A673 (cell line): ENCODE data around the gene SCD5. TPM values are rescaled to one million over a fixed set of nuclear protein-coding genes. Genes with fewer than 3 reads are reported as not detected.

Experiments
- BruUV-seq: library from RNA; stranded (reverse); fragments of 400-500 nt; replicated peaks from 2 replicates; lab custom pipeline; 2021; lab: Mats Ljungman, UMichigan
- CTCF ChIA-PET: fragments of 300-600 bp; sonication (Branson Sonifier 250); formaldehyde crosslinking; loops from one replicate; lab custom pipeline; 2022; ENCODE audit warnings: antibody characterized with exemption; lab: Charles Lee
- POLR2A ChIA-PET: fragments of 300-600 bp; sonication (Branson Sonifier 250); formaldehyde crosslinking; loops from one replicate; lab custom pipeline; 2022; ENCODE audit warnings: antibody characterized with exemption; ENCODE audit not compliant: low non-redundant PET; lab: Charles Lee
- DNase-seq: peaks from one replicate; pipeline ENCODE4 v3.0.0-alpha.2; 2015; ENCODE audit warnings: low spot score
- H3K27ac ChIP-seq: fragments of 200-600 bp; sonication (generic); 2 replicates; pipeline ENCODE4 v1.5.1; 2016; ENCODE audit warnings: mixed run types, low read depth, mild to moderate bottlenecking, mixed read lengths, antibody characterized with exemption, low read length; ENCODE audit not compliant: poor library complexity, severe bottlenecking
- H3K27me3 ChIP-seq: fragments of 200-600 bp; sonication (generic); replicated peaks from 2 replicates; pipeline ENCODE4 v1.6.1; 2017; ENCODE audit warnings: mixed run types, low read depth, mild to moderate bottlenecking, mixed read lengths, antibody characterized with exemption, low read length; ENCODE audit not compliant: insufficient read depth, poor library complexity
- H3K36me3 ChIP-seq: fragments of 200-600 bp; sonication (generic); 2 replicates; pipeline ENCODE4 v1.6.1; 2016; ENCODE audit warnings: mixed run types, mild to moderate bottlenecking, mixed read lengths, antibody characterized with exemption, low read length; ENCODE audit not compliant: insufficient read depth, poor library complexity, severe bottlenecking
- H3K4me1 ChIP-seq: fragments of 200-600 bp; sonication (generic); 2 replicates; pipeline ENCODE4 v1.6.1; 2017; ENCODE audit warnings: mixed run types, mild to moderate bottlenecking, mixed read lengths, antibody characterized with exemption, low read length; ENCODE audit not compliant: insufficient read depth, poor library complexity, severe bottlenecking
- H3K4me3 ChIP-seq: fragments of 200-600 bp; sonication (generic); 2 replicates; pipeline ENCODE4 v1.5.1; 2016; ENCODE audit warnings: low read depth, mixed run types, mild to moderate bottlenecking, mixed read lengths, low read length; ENCODE audit not compliant: poor library complexity, severe bottlenecking
- H3K9me3 ChIP-seq: fragments of 200-600 bp; sonication (generic); 2 replicates; pipeline ENCODE4 v1.6.1; 2016; ENCODE audit warnings: mixed run types, low read depth, mild to moderate bottlenecking, mixed read lengths, antibody characterized with exemption, low read length; ENCODE audit not compliant: poor library complexity, severe bottlenecking
- CTCF ChIP-seq: fragments of 300-800, 200-600 bp; sonication (generic); conservative IDR thresholded peaks from 2 replicates; pipeline ENCODE4 v1.5.1; 2017; ENCODE audit warnings: low read depth, mild to moderate bottlenecking, antibody characterized with exemption, low read length, moderate library complexity, mixed read lengths
- EZH2 ChIP-seq: fragments of 200-600 bp; sonication (generic); IDR thresholded peaks from 2 replicates; pipeline ENCODE4 v1.6.1; 2017; ENCODE audit warnings: borderline replicate concordance, low read depth, mild to moderate bottlenecking, mixed read lengths, antibody characterized with exemption, low read length; ENCODE audit not compliant: poor library complexity, severe bottlenecking
- intact Hi-C: fragments of 100-400 bp; cut with micrococcal nuclease; formaldehyde crosslinking; loops from one replicate; pipeline ENCODE4 v1.10.0; 2022; ENCODE audit not compliant: unreplicated experiment
- total RNA-seq: library from RNA; stranded (reverse); gene quantifications from 2 replicates; pipeline ENCODE4 v1.2.3, GENCODE V29; 2021

The SCD5 gene
- total RNA-seq, 1 experiment from 2014 or later: 15.8 TPM

- POLR2A ChIA-PET: no interaction called here
- intact Hi-C loops: no loop called here
- no peak for DNase-seq
- Histone ChIP-seq H3K4me3 (no peak overlapping the region), H3K4me1 (no peaks in the 10 kb centered on the region), H3K27ac (no peak overlapping the region), H3K9me3 (peaks cover 5% of the 10 kb centered on the region), H3K27me3 (no peaks in the 10 kb centered on the region), H3K36me3 (no peaks in the 10 kb centered on the region)
- no TSS peak for BruUV-seq
- TF ChIP-seq EZH2 (no peak), CTCF (no peak)
- CTCF ChIA-PET: no interaction called here
These were observed 37.4 kb downstream of the SCD5 start for GRCh38 chr4:82761229-82761628.

GRCh38 chr4:82758701-82759685 lies 39.6 kb downstream of the SCD5 start:
- no TSS peak for BruUV-seq
- H3K27me3 ChIP-seq: no peaks in the 10 kb centered on the region
- peaks cover 7% of the 10 kb centered on the region for H3K4me1 ChIP-seq
- H3K36me3 ChIP-seq: no peaks in the 10 kb centered on the region
- intact Hi-C loops: no loop called here
- CTCF ChIA-PET: no interaction called here
- POLR2A ChIA-PET: no interaction called here
- no peak overlapping the region for H3K4me3 ChIP-seq
- H3K9me3 ChIP-seq: no peaks in the 10 kb centered on the region
- TF ChIP-seq EZH2 (no peak), CTCF (no peak)
- DNase-seq: no peak
- H3K27ac ChIP-seq: no peak overlapping the region

GRCh38 chr4:82756061-82756460 lies 42.5 kb downstream of the SCD5 start:
- Histone ChIP-seq H3K9me3 (no peaks in the 10 kb centered on the region), H3K27me3 (no peaks in the 10 kb centered on the region), H3K27ac (no peak overlapping the region), H3K36me3 (no peaks in the 10 kb centered on the region), H3K4me3 (no peak overlapping the region), H3K4me1 (peaks cover 13% of the 10 kb centered on the region)
- no peak for DNase-seq
- intact Hi-C loops: no loop called here
- no TSS peak for BruUV-seq
- CTCF ChIA-PET: no interaction called here
- TF ChIP-seq CTCF (no peak), EZH2 (no peak)
- POLR2A ChIA-PET: no interaction called here
